Fibroblast of skin of back (primary cell): ENCODE data around the gene ZFP36.

Experiments
- DNase-seq: peaks from one replicate; pipeline ENCODE4 v3.0.0-alpha.2; 2013

ZFP36 gene

GRCh38 chr19:39384839-39385568 lies 21.6 kb upstream of the ZFP36 start:
- no peak for DNase-seq

GRCh38 chr19:39385629-39386411 lies 20.8 kb upstream of the ZFP36 start:
- DNase-seq = no peak

GRCh38 chr19:39386557-39386956 lies 20.1 kb upstream of the ZFP36 start:
- no peak for DNase-seq

GRCh38 chr19:39388657-39389056 lies 18.0 kb upstream of the ZFP36 start:
- DNase-seq = no peak

GRCh38 chr19:39389631-39390414 lies 16.8 kb upstream of the ZFP36 start:
- DNase-seq = no peak

- no peak for DNase-seq
These were observed 16.2 kb upstream of the ZFP36 start for GRCh38 chr19:39390451-39390750.

GRCh38 chr19:39390751-39391437 lies 15.8 kb upstream of the ZFP36 start, which contains the start of the genes MED29 and PAF1:
MED29 (plus strand) TSS chr19:39391378; CDS start chr19:39391423, 45 bp downstream.
PAF1 (minus strand) TSS chr19:39391106; CDS start chr19:39390864, 242 bp downstream.
- DNase-seq = peak; percentile 99

GRCh38 chr19:39397360-39398296 lies 9.0 kb upstream of the ZFP36 start:
- peak; percentile 82 for DNase-seq

GRCh38 chr19:39398297-39398864 lies 8.3 kb upstream of the ZFP36 start:
- peak; percentile 76 for DNase-seq

- DNase-seq = no peak
These were observed 7.0 kb upstream of the ZFP36 start for GRCh38 chr19:39399668-39400050.

GRCh38 chr19:39400061-39400460 lies 6.6 kb upstream of the ZFP36 start:
- DNase-seq = no peak

GRCh38 chr19:39401070-39401548 lies 5.5 kb upstream of the ZFP36 start:
- no peak for DNase-seq

GRCh38 chr19:39401549-39402345 lies 4.9 kb upstream of the ZFP36 start:
- peak; percentile 38 for DNase-seq

- peak; percentile 93 for DNase-seq
These were observed 4.0 kb upstream of the ZFP36 start for GRCh38 chr19:39402346-39403300.

GRCh38 chr19:39403331-39404312 lies 3.0 kb upstream of the ZFP36 start:
- peak; percentile 99 for DNase-seq

GRCh38 chr19:39405261-39405957 lies 1.2 kb upstream of the ZFP36 start:
- DNase-seq = no peak
